Activated effector memory CD4-positive, alpha-beta T cell treated with anti-CD3 and anti-CD28 coated beads, Interleukin-2, amount 50 U/mL, for 16 hours (primary cell): Measurements from ENCODE around the gene DDX39B.

Experiments used
- DNase-seq: peaks from one replicate; pipeline ENCODE4 v3.0.0-alpha.2; 2020

DDX39B gene

GRCh38 chr6:31546958-31547726 is 5.3 kb upstream of the DDX39B start, which contains the start of gene NFKBIL1:
Gene NFKBIL1 (plus strand): TSS chr6:31547608. CDS start chr6:31547695, 87 bp downstream.
- peak; percentile 96 for DNase-seq

DNA sequence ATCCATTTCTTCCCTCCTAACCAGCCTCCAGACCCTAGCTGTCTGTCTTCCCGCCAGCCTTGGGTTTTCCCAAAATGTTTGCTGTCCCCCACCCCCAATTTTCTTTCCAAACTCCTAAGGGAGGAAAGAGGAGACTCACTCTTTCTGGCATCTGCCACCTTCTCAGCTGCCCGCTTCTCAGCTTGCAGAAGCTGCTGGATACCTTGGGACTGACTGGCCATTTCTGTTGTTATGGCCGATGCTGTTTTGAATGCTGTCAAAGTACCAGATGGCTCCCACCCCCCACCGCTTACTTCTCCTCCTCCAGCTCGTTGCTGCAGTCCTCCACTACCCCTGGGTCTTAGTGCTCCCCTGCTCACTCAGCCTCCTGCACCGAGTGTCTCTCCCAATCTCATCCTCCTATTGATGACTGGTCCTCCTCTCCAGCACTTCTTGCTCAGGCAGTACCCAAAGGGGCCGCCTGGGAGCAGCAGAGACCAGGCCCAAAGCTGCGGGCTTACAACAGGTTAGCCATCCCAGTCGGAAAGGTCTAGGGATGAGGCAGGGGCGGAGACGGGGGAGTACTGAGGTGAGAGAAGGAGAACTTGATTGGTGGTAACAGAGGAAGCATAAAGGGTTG is 4.6 kb upstream of the DDX39B start, which contains the start of gene ATP6V1G2:
Gene ATP6V1G2, minus strand, starts transcription at position 270 of the 619 bp plus-strand sequence. Its CDS starts 49 bp downstream, at position 221.
- peak; percentile 95 for DNase-seq

DNA sequence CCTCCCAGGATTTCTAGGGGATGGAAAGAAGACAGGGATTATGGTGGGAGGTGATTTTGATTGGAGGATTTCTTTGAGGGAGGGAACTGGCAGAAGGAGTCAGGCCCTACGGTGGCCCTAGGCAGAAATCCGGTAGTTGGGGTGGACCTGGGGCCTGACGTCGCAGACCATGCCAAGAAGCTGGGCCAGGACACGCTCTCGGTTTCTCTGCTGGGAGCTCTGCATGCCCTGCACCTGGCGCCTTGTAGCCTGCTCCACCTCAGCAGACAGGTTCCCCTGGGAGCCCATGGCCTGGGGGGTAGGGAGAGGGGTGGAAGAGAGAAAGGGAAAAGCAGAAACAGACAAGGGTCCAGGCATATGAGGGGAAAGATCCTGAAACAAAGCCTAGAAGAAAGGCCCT is 3.5 kb upstream of the DDX39B start:
- peak; percentile 51 for DNase-seq

- DNase-seq, result no peak
Observed at GRCh38 chr6:31544676-31545075, 2.9 kb upstream of the DDX39B start.

GRCh38 chr6:31543639-31544038 is 1.8 kb upstream of the DDX39B start:
- DNase-seq, result no peak

- peak; percentile 87 for DNase-seq
Observed at GRCh38 chr6:31541059-31541657, 645 bp downstream of the DDX39B start.

DNA sequence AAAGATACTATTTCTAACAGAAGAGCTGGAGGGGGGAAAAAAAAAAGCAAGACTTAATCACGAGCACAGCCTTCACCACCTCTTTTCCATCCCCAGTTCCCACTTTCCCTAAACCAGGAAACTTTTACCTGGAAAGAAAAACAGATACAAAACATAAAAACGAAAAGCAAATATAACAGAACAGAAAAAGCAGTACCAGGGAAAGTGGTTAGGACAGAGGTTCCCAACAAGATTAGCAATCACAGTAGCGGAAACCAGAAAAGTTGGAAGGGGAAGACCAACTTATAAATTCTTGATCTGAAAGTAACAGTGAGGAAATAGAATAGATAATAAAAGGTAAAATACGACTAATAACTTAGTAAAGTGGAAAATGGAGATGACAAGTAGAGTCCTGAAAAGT is 1.2 kb downstream of the DDX39B start:
- no peak for DNase-seq

GRCh38 chr6:31538805-31539400 is 2.9 kb downstream of the DDX39B start:
- DNase-seq, result no peak

GRCh38 chr6:31535538-31536324 is 6.1 kb downstream of the DDX39B start:
- DNase-seq, result no peak

GRCh38 chr6:31534521-31535040 is 7.2 kb downstream of the DDX39B start:
- DNase-seq, result no peak

DNA sequence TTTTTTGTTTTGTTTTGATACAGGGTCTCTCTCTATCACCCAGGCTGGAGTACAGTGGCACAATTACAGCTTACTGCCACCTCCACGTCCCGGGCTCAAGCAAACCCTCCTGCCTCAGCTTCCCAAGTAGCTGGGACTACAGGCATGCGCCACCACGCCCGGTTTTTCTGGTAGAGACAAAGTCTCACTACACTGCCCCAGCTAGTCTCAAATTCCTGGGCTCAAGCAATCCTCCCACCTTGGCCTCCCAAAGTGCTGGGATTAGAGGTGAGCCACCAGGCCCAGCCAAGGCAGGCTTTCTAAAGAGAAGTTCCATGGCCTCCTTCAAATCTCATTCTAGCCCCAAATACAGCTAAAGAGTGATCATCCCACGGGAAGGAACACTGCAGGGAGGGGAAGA is 7.8 kb downstream of the DDX39B start:
- DNase-seq, result no peak

GRCh38 chr6:31533455-31533841 is 8.4 kb downstream of the DDX39B start:
- no peak for DNase-seq

GRCh38 chr6:31532644-31533454 is 9.0 kb downstream of the DDX39B start:
- no peak for DNase-seq

DNA sequence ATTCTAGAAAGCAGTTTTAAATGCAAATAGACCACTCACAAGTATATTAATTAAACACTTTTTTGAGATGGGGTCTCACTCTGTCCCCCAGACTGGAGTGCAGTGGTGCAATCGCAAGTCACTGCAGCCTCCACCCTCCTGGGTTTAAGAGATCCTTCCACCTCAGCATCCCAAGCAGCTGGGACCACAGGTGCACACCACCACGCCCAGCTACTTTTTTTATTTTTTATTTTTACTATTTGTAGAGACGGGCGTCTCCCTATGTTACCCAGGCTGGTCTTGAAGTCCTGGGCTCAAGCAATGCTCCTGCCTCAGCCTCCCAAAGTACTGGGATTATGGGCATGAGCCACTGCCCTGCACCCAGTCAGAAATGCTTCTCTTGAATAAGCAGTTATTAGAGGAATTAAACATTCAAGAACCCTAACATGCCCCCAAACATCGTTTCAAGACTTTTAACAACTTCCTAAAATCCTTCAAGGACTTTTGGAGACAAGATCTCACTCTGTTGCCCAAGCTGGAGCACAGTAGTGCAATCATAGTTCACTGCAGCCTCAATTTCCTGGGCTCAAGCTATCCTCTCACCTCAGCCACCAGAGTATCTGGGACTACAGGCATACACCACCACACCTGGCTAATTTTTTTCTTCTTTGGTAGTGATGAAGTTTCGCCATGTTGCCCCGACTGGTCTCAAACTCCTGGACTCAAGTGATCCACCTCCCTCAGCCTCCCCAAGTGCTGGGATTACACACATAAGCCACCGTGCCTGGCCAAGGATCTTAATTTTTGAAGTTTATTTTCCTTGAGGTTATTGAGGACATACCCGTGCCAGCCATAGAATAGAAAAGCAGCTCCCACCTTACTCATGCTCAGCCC is 9.8 kb downstream of the DDX39B start:
- DNase-seq, result no peak

DNA sequence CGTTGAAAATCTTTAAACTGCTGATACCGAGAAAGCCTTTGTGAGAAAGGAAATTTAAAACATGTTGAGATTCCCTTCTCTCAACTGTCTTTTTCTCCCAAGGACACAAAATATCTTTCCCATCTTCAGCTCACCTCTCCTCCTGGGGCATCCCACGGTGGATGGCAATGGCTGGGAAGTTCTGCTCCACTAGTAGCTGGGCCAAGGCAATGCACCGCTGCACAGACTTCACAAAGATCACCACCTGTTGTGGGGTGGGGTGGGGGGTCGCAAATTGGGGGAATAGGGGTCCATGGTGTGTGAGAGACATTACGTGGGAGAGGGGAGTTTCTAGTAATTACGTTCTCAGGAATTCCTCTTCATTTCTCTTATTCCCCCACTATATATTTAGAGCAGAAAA is 10.6 kb downstream of the DDX39B start:
- DNase-seq, result no peak

GRCh38 chr6:31530659-31531058 is 11.1 kb downstream of the DDX39B start:
- DNase-seq, result no peak

DNA sequence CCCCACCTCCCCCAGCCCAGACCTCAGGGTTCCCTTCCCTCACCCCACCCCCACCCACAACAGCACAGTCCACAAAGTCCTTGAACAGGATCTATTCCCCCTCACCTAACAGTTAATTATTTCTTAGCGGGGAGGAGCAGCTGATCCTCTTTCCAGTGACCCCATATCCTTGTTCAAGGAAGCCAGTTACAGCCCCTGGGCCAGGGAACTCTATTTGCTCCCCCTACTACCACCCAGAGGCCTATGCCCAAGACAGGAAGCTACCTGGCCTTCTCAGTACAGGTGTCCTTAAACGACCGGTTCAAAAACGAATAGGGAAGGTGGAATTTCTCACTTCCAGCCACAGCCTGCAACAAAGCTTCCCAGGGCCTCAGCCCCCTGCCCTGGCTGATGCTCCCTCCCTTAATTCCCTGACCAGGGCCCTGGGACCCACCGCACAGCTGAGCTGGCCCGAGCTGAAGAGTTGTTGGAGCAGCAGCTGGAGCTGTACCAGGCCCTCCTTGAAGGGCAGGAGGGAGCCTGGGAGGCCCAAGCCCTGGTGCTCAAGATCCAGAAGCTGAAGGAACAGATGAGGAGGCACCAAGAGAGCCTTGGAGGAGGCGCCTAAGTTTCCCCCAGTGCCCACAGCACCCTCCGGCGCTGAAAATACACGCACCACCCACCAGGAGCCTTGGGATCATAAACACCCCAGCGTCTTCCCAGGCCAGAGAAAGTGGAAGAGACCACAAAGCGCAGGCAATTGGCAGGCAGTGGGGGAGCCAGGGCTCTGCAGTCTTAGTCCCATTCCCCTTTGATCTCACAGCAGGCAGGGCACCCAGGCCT is 12.3 kb downstream of the DDX39B start:
- DNase-seq, result peak; percentile 43

- DNase-seq, result peak; percentile 61
Observed at GRCh38 chr6:31528821-31529328, 12.9 kb downstream of the DDX39B start, which contains the start of gene MCCD1. Gene MCCD1 (plus strand): TSS chr6:31528962. CDS start chr6:31529015, 53 bp downstream.

DNA sequence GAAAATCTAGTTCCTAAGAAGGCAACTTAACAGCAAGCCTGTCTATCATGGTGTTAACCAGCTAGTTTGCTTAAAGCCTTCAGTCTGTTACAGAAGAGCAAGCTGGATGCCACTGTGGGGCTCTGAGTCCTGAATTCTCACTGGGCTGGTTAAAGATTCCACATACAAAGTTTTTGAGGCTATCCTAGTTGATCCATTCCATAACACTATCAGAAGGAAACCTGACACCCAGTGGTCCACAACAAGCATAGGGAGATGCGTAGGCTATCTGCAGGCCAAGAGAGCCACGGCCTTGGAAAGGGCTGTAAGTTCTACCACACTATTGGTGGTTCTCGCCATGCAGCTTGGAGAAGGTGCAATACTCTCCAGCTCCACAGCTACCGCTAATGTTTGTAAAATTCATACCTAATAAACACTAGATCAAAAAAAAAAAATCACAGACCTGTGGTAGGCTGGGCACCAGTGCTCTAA is 13.5 kb downstream of the DDX39B start:
- DNase-seq, result peak; percentile 6
